ENCODE measurements around the gene CLDN15. TPM values are rescaled to one million over a fixed set of nuclear protein-coding genes. Genes with fewer than 3 reads are reported as not detected.

Gene CLDN15
- total RNA-seq, 4 donors from 2014 or later = 12.0 to 34.8 (median 25.6) TPM

GRCh38 chr7:101198476-101198875 lies 39.1 kb downstream of the CLDN15 start:
- peaks cover 2 to 56% of the 10 kb centered on the region in 2 donors for H3K27me3 ChIP-seq

GRCh38 chr7:101197991-101198390 lies 39.6 kb downstream of the CLDN15 start:
- Histone ChIP-seq H3K9me3 (no peaks in the 10 kb centered on the region), H3K4me1 (peaks cover 0 to 11% (median 5%) of the 10 kb centered on the region in 4 donors), H3K4me3 (no peak overlapping the region), H3K27ac (no peak overlapping the region), H3K27me3 (peaks cover 2 to 54% of the 10 kb centered on the region in 2 donors), H3K36me3 (no peaks in the 10 kb centered on the region)
- no peak for DNase-seq (ENCODE audit: low spot score in 2 of 2)
- TF ChIP-seq EP300 (IDR thresholded peaks at IDR 0.05) = no peak
- no peak for TF ChIP-seq CTCF (IDR thresholded peaks at IDR 0.05)
- no peak for TF ChIP-seq POLR2A (IDR thresholded peaks at IDR 0.05)
- WGBS, 2 donors = 72 to 80% methylated on average over 21 of the region's 21 CpGs

More at GRCh38 chr7:101198476-101198875, 39.1 kb downstream of the CLDN15 start:
- 69 to 70% methylated on average over 14 of the region's 14 CpGs for WGBS, 2 donors
- H3K27ac ChIP-seq = no peak overlapping the region
- H3K4me1 ChIP-seq = peaks cover 0 to 11% (median 5%) of the 10 kb centered on the region in 4 donors
- no peaks in the 10 kb centered on the region for H3K9me3 ChIP-seq
- DNase-seq (ENCODE audit: low spot score in 2 of 2) = no peak
- TF ChIP-seq CTCF (IDR thresholded peaks at IDR 0.05) = no peak
- TF ChIP-seq EP300 (IDR thresholded peaks at IDR 0.05) = no peak
- TF ChIP-seq POLR2A (IDR thresholded peaks at IDR 0.05) = no peak
- H3K4me3 ChIP-seq = no peak overlapping the region
- H3K36me3 ChIP-seq = no peaks in the 10 kb centered on the region

GRCh38 chr7:101195884-101196283 lies 41.7 kb downstream of the CLDN15 start:
- no peaks in the 10 kb centered on the region for H3K36me3 ChIP-seq
- no peaks in the 10 kb centered on the region for H3K9me3 ChIP-seq
- WGBS, 2 donors = 82 to 85% methylated on average over 16 to 17 of the region's 17 CpGs
- H3K27ac ChIP-seq = no peak overlapping the region
- no peak for DNase-seq (ENCODE audit: low spot score in 2 of 2)
- H3K27me3 ChIP-seq = peaks cover 0 to 36% of the 10 kb centered on the region in 2 donors
- TF ChIP-seq CTCF (IDR thresholded peaks at IDR 0.05) = no peak
- TF ChIP-seq POLR2A (IDR thresholded peaks at IDR 0.05) = no peak
- TF ChIP-seq EP300 (IDR thresholded peaks at IDR 0.05) = no peak
- no peak overlapping the region for H3K4me3 ChIP-seq
- no peaks in the 10 kb centered on the region for H3K4me1 ChIP-seq

GRCh38 chr7:101189109-101189508 lies 48.5 kb downstream of the CLDN15 start:
- H3K27ac ChIP-seq = no peak overlapping the region
- 80 to 84% methylated on average over 8 of the region's 8 CpGs for WGBS, 2 donors

More at GRCh38 chr7:101189109-101189508, 48.5 kb downstream of the CLDN15 start:
- no peaks in the 10 kb centered on the region for H3K4me1 ChIP-seq
- no peak for DNase-seq (ENCODE audit: low spot score in 2 of 2)
- no peak overlapping the region for H3K4me3 ChIP-seq
- H3K27me3 ChIP-seq = peaks cover 0 to 36% of the 10 kb centered on the region in 2 donors
- H3K9me3 ChIP-seq = no peaks in the 10 kb centered on the region
- no peaks in the 10 kb centered on the region for H3K36me3 ChIP-seq
- TF ChIP-seq CTCF (IDR thresholded peaks at IDR 0.05) (no peak), EP300 (IDR thresholded peaks at IDR 0.05) (no peak), POLR2A (IDR thresholded peaks at IDR 0.05) (no peak)
